HepG2 (cell line): ENCODE results near the gene RAMP3. TPM values are rescaled to one million over a fixed set of nuclear protein-coding genes. Genes with fewer than 3 reads are reported as not detected.

Source experiments
- ATAC-seq: fragments of 200-7000 bp; cut with Tn5 transposase; 3 replicates; pipeline ENCODE4 v1.9.1; 2020; ENCODE audit warnings: mild to moderate bottlenecking, moderate library complexity
- BruUV-seq: library from RNA; stranded (reverse); fragments of 400-500 nt; replicated peaks from 2 replicates; lab custom pipeline; 2021; lab: Mats Ljungman, UMichigan
- CTCF ChIA-PET: fragments of 300-600 bp; formaldehyde crosslinking; extraction: SDS; loops from one replicate; lab custom pipeline; 2021; ENCODE audit warnings: low total read pairs, inconsistent platforms, low intra/inter-chr PET ratio; lab: Yijun Ruan, JAX
- POLR2A ChIA-PET: fragments of 350-600 bp; sonication (Branson Sonifier 250); formaldehyde crosslinking; loops from one replicate; lab custom pipeline; 2020; ENCODE audit warnings: antibody characterized with exemption, inconsistent platforms; lab: Yijun Ruan, JAX
- DNase-seq: peaks from one replicate; pipeline ENCODE4 v3.0.0-alpha.2; 2015; ENCODE audit warnings: low spot score
- FAIRE-seq: peaks from 3 replicates; lab custom pipeline; 2011; peaks lifted over from hg19 to GRCh38; lab: Jason Lieb, UNC
- H2AFZ ChIP-seq: one replicate; pipeline ENCODE4 v1.6.1; 2011; ENCODE audit warnings: low read length, inconsistent platforms
- H3K27ac ChIP-seq: fragments of 300-600 bp; 3 replicates; pipeline ENCODE4 v1.8.0; 2011; ENCODE audit warnings: mixed run types, mild to moderate bottlenecking, mixed read lengths, low read length, inconsistent platforms; ENCODE audit not compliant: insufficient read depth; ENCODE audit errors: extremely low read length
- H3K27me3 ChIP-seq, 2 experiments: fragments of 200-600 bp in 1 of 2; 2 replicates in 1 of 2; 3 replicates in 1 of 2; pipeline versions ENCODE4 v1.6.0 to v1.8.0; 2011; ENCODE audit warnings: low read length in 2 of 2, mild to moderate bottlenecking in 2 of 2, moderate library complexity in 2 of 2, inconsistent platforms in 1 of 2; ENCODE audit not compliant: insufficient read depth in 2 of 2, control insufficient read depth in 1 of 2
- H3K36me3 ChIP-seq, 2 experiments: fragments of 200-600 bp in 1 of 2; replicated peaks in 1 of 2; 2 replicates in 1 of 2; 3 replicates in 1 of 2; pipeline versions ENCODE4 v1.5.1 to v1.8.0; 2011; ENCODE audit warnings: low read length in 2 of 2, inconsistent platforms in 1 of 2; ENCODE audit not compliant: insufficient read depth in 2 of 2, control insufficient read depth in 1 of 2
- H3K4me1 ChIP-seq: 2 replicates; pipeline ENCODE4 v1.5.1; 2012; ENCODE audit warnings: low read length, inconsistent platforms; ENCODE audit not compliant: insufficient read depth
- H3K4me2 ChIP-seq: 2 replicates; pipeline ENCODE4 v1.6.0; 2011; ENCODE audit warnings: low read depth, low read length, inconsistent platforms
- H3K4me3 ChIP-seq, 3 experiments: fragments of 200-600 bp in 1 of 3; sonication (generic), shearing (Covaris generic) in 1 of 3; replicated peaks in 1 of 3; 2 replicates each; pipeline ENCODE4 v1.5.1; 2011 to 2016; ENCODE audit warnings: low read length in 3 of 3, inconsistent platforms in 2 of 3, low read depth in 2 of 3, mild to moderate bottlenecking in 2 of 3, control low read depth in 1 of 3, mixed read lengths in 1 of 3; ENCODE audit not compliant: insufficient read depth in 1 of 3
- H3K79me2 ChIP-seq: one replicate; pipeline ENCODE4 v1.6.1; 2011; ENCODE audit warnings: low read length, inconsistent platforms; ENCODE audit not compliant: insufficient read depth
- H3K9ac ChIP-seq: 2 replicates; pipeline ENCODE4 v1.6.0; 2011; ENCODE audit warnings: mild to moderate bottlenecking, low read depth, low read length, inconsistent platforms; ENCODE audit not compliant: insufficient read depth
- H3K9me3 ChIP-seq: 2 replicates; pipeline ENCODE4 v1.5.1; 2012; ENCODE audit warnings: mild to moderate bottlenecking, low read length
- H4K20me1 ChIP-seq: 2 replicates; pipeline ENCODE4 v1.6.0; 2011; ENCODE audit warnings: inconsistent platforms, mild to moderate bottlenecking, low read length, moderate library complexity; ENCODE audit not compliant: insufficient read depth
- ATF7 ChIP-seq, 2 experiments: fragments of 450-650 bp in 1 of 2; sonication (generic) in 1 of 2; formaldehyde crosslinking in 1 of 2; IDR thresholded peaks; 2 replicates each; pipeline versions ENCODE4 v1.4.0 to v1.6.1; 2016 to 2020; ENCODE audit warnings: antibody characterized with exemption in 1 of 2, mild to moderate bottlenecking in 1 of 2, missing genetic modification reagents in 1 of 2
- ATF7-NPFF ChIP-seq: sonication (generic); formaldehyde crosslinking; IDR thresholded peaks from 2 replicates; pipeline ENCODE4 v1.8.1; 2023; ENCODE audit warnings: mild to moderate bottlenecking, low read depth, missing genetic modification reagents, moderate library complexity
- HCFC1 ChIP-seq: fragments of 150-350 bp; IDR thresholded peaks from 2 replicates; pipeline ENCODE4 v1.6.1; 2014; ENCODE audit warnings: low read depth, low read length
- HDAC1 ChIP-seq: sonication (generic); formaldehyde crosslinking; IDR thresholded peaks from 2 replicates; pipeline ENCODE4 v1.5.1; 2020; ENCODE audit warnings: mild to moderate bottlenecking, missing genetic modification reagents
- HNF4A ChIP-seq: sonication (generic); formaldehyde crosslinking; IDR thresholded peaks from 2 replicates; pipeline ENCODE4 v1.4.0; 2020; ENCODE audit warnings: missing genetic modification reagents
- HOXA7 ChIP-seq: sonication (generic); formaldehyde crosslinking; IDR thresholded peaks from 2 replicates; pipeline ENCODE4 v1.8.1; 2022; ENCODE audit warnings: mild to moderate bottlenecking, missing genetic modification reagents, moderate library complexity
- KAT7 ChIP-seq: IDR thresholded peaks from 2 replicates; pipeline ENCODE4 v1.6.1; 2018; ENCODE audit warnings: borderline replicate concordance, missing compliant biosample characterization
- MED8 ChIP-seq: sonication (generic); formaldehyde crosslinking; IDR thresholded peaks from 2 replicates; pipeline ENCODE4 v1.8.1; 2023; ENCODE audit warnings: mild to moderate bottlenecking, missing genetic modification reagents; ENCODE audit not compliant: insufficient replicate concordance
- PAF1 ChIP-seq: IDR thresholded peaks from 2 replicates; pipeline ENCODE4 v1.6.1; 2016; ENCODE audit warnings: missing genetic modification reagents, missing compliant biosample characterization
- PTBP1 ChIP-seq: fragments of 200-400 bp; formaldehyde crosslinking; IDR thresholded peaks from 2 replicates; pipeline ENCODE4 v1.6.1; 2018; ENCODE audit warnings: low read length, low read depth; ENCODE audit not compliant: poor library complexity, severe bottlenecking
- SCMH1 ChIP-seq: sonication (generic); formaldehyde crosslinking; IDR thresholded peaks from 2 replicates; pipeline ENCODE4 v1.9.0; 2021; ENCODE audit warnings: missing genetic modification reagents, mild to moderate bottlenecking, borderline replicate concordance
- TBX2 ChIP-seq: sonication (generic); formaldehyde crosslinking; IDR thresholded peaks from 2 replicates; pipeline ENCODE4 v1.5.0; 2020; ENCODE audit warnings: missing genetic modification reagents, mild to moderate bottlenecking, borderline replicate concordance
- TCF12 ChIP-seq, 2 experiments: fragments of 450-650 bp in 1 of 2; sonication (generic) in 1 of 2; formaldehyde crosslinking in 1 of 2; IDR thresholded peaks; 2 replicates each; pipeline versions ENCODE4 v1.6.1 to v1.8.0; 2017 to 2022; ENCODE audit warnings: antibody characterized with exemption in 1 of 2, mild to moderate bottlenecking in 1 of 2, missing genetic modification reagents in 1 of 2, moderate library complexity in 1 of 2
- ZMYM3 ChIP-seq: sonication (generic); formaldehyde crosslinking; IDR thresholded peaks from 2 replicates; pipeline ENCODE4 v1.5.1; 2020; ENCODE audit warnings: mild to moderate bottlenecking, missing genetic modification reagents
- ZNF253 ChIP-seq: sonication (generic); formaldehyde crosslinking; IDR thresholded peaks from 2 replicates; pipeline ENCODE4 v1.8.0; 2022; ENCODE audit warnings: mild to moderate bottlenecking, missing genetic modification reagents, borderline replicate concordance
- ZNF562 ChIP-seq: sonication (generic); formaldehyde crosslinking; IDR thresholded peaks from 2 replicates; pipeline ENCODE4 v1.8.0; 2022; ENCODE audit warnings: missing genetic modification reagents, borderline replicate concordance
- ZNF570 ChIP-seq: sonication (generic); formaldehyde crosslinking; IDR thresholded peaks from 2 replicates; pipeline ENCODE4 v1.4.0; 2020; ENCODE audit warnings: mild to moderate bottlenecking, missing genetic modification reagents, borderline replicate concordance
- ZNF883 ChIP-seq: sonication (generic); formaldehyde crosslinking; IDR thresholded peaks from 2 replicates; pipeline ENCODE4 v1.5.1; 2020; ENCODE audit warnings: mild to moderate bottlenecking, missing genetic modification reagents; ENCODE audit errors: not compliant biosample characterization
- WGBS: methylation state at CpG from one replicate; pipeline ENCODE4 v1.1.6; 2017; ENCODE audit warnings: low lambda C conversion rate; 5-methylcytosine and 5-hydroxymethylcytosine counted together
- in situ Hi-C: cut with HindIII; loops from 2 replicates; pipeline ENCODE4 v1.10.0; 2017; ENCODE audit warnings: low pct_unique_long_range_greater_than_20kb; ENCODE audit not compliant: extremely low pct_ligation_motif_present
- intact Hi-C: fragments of 100-400 bp; cut with micrococcal nuclease; formaldehyde crosslinking; loops from one replicate; pipeline ENCODE4 v1.10.0; 2022; ENCODE audit not compliant: unreplicated experiment
- polyA plus RNA-seq, 8 experiments: library from polyadenylated mRNA; depleted of rRNA in 3 of 8; stranded (reverse) in 7 of 8; unstranded in 1 of 8; fragments of >200 nt; fragmentation: Illumina TruSeq in 4 of 8; extraction: Trizol in 4 of 8; gene quantifications; 2 replicates each; pipeline versions ENCODE4 v1.2.1 to v1.2.3, GENCODE V29; 2011 to 2016; ENCODE audit warnings: low read depth in 4 of 8, missing spikeins in 1 of 8, mixed read lengths in 1 of 8; ENCODE audit not compliant: insufficient read depth in 1 of 8
- total RNA-seq, 5 experiments: library from RNA; depleted of rRNA; stranded (reverse); fragments of >200 nt; fragmentation: Illumina TruSeq; extraction: Trizol; gene quantifications; 2 replicates each; pipeline ENCODE4 v1.2.3, GENCODE V29; 2016; ENCODE audit warnings: low read depth in 1 of 5

Gene RAMP3
- total and polyA plus RNA-seq, 2 of the 13 experiments (the other 11 are each of a cell fraction or from before 2014, with no cell fraction given): not detected

DNA sequence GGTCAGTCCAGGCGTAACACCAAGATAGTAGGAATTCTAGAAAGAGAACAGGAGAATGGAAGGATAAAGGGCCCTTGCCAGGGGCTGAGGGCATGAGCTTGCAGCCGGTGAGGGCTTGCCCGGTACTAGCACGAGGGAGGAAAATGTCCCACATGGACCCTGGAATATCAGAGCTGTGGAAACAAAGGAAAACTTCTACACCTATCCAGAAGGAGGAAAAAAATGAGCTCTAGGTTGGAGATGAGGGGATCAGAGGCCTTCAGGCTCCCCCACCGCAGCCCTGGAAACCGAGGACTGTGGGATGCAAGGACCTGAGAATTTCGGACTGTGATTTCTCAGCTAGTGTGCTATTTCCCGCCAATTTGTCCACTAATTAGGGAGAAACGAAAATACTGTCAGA lies 22.1 kb downstream of the RAMP3 start:
- Histone ChIP-seq H3K27me3 (peaks cover 6 to 37% of the 10 kb centered on the region in 2 experiments; a peak in 4 of 5 replicates), H3K4me1 (no peaks in the 10 kb centered on the region), H3K9ac (no peak overlapping the region), H2AFZ (no peak overlapping the region), H4K20me1 (no peaks in the 10 kb centered on the region), H3K27ac (no peak overlapping the region), H3K9me3 (no peaks in the 10 kb centered on the region), H3K4me3 (no peak overlapping the region), H3K4me2 (no peak overlapping the region), H3K79me2 (no peaks in the 10 kb centered on the region), H3K36me3 (no peaks in the 10 kb centered on the region)
- ATAC-seq (no peak), DNase-seq (no peak), FAIRE-seq (no peak)
- ChIA-PET CTCF (no interaction called here), POLR2A (no interaction called here)
- in situ Hi-C loops (no loop called here), intact Hi-C loops (no loop called here)
- no TSS peak for BruUV-seq
- WGBS: 6% methylated on average over 9 of the region's 9 CpGs
- TF ChIP-seq TBX2 (CRISPR knock-in tag) (no peak), MED8 (CRISPR knock-in tag) (no peak), ZNF570 (no peak), HCFC1 (no peak), HNF4A (CRISPR knock-in tag) (no peak), SCMH1 (CRISPR knock-in tag) (no peak), PTBP1 (no peak), ZNF883 (no peak), ATF7-NPFF (CRISPR knock-in tag) (no peak), HOXA7 (no peak), ATF7 (IDR thresholded peaks at IDR 0.05) (no peak), ATF7 (CRISPR knock-in tag; IDR thresholded peaks at IDR 0.05) (no peak), KAT7 (CRISPR knock-in tag) (no peak), PAF1 (CRISPR knock-in tag) (no peak), ZNF253 (no peak), TCF12 (IDR thresholded peaks at IDR 0.05) (no peak), TCF12 (CRISPR knock-in tag; IDR thresholded peaks at IDR 0.05) (no peak), HDAC1 (CRISPR knock-in tag) (no peak), ZMYM3 (CRISPR knock-in tag) (no peak), ZNF562 (CRISPR knock-in tag) (no peak)
